Islet of Langerhans (tissue), 1 donor: ENCODE measurements around the gene RASL12.
"Not testable (repeated sequence)": the region's sequence is repeated elsewhere in the genome, so short reads cannot be mapped to it uniquely, and the experiment has no call there.

ENCODE experiments used
- FAIRE-seq: peaks from one replicate; lab custom pipeline; 2011; peaks lifted over from hg19 to GRCh38; lab: Jason Lieb, UNC

The RASL12 gene

GRCh38 chr15:65091946-65092770, 24.4 kb upstream of the RASL12 start:
- no peak for FAIRE-seq

- FAIRE-seq = no peak
Observed at GRCh38 chr15:65089206-65089824, 21.5 kb upstream of the RASL12 start.

- no peak for FAIRE-seq
Observed at GRCh38 chr15:65088643-65089021, 20.8 kb upstream of the RASL12 start.

GRCh38 chr15:65087873-65088642, 20.3 kb upstream of the RASL12 start:
- no peak for FAIRE-seq

GRCh38 chr15:65087411-65087810, 19.6 kb upstream of the RASL12 start:
- no peak for FAIRE-seq

GRCh38 chr15:65086680-65087111, 18.9 kb upstream of the RASL12 start:
- FAIRE-seq = no peak

- FAIRE-seq = no peak
Observed at GRCh38 chr15:65085990-65086679, 18.3 kb upstream of the RASL12 start.

GRCh38 chr15:65085207-65085753, 17.5 kb upstream of the RASL12 start:
- no peak for FAIRE-seq

- no peak for FAIRE-seq
Observed at GRCh38 chr15:65084500-65085206, 16.9 kb upstream of the RASL12 start.

GRCh38 chr15:65083262-65083701, 15.5 kb upstream of the RASL12 start:
- FAIRE-seq = no peak

- FAIRE-seq = no peak
Observed at GRCh38 chr15:65082303-65082953, 14.6 kb upstream of the RASL12 start.

GRCh38 chr15:65081758-65082157, 14.0 kb upstream of the RASL12 start:
- no peak for FAIRE-seq

- no peak for FAIRE-seq
Observed at GRCh38 chr15:65081270-65081669, 13.5 kb upstream of the RASL12 start.

GRCh38 chr15:65079580-65079979, 11.8 kb upstream of the RASL12 start:
- FAIRE-seq = no peak

- FAIRE-seq = no peak
Observed at GRCh38 chr15:65077981-65078352, 10.2 kb upstream of the RASL12 start.

GRCh38 chr15:65077291-65077980, 9.6 kb upstream of the RASL12 start:
- no peak for FAIRE-seq

GRCh38 chr15:65076486-65077290, 8.9 kb upstream of the RASL12 start, which contains the start of gene KBTBD13:
Gene KBTBD13 (plus strand): TSS chr15:65076746. CDS start chr15:65076816, 70 bp downstream.
- no peak for FAIRE-seq

- FAIRE-seq = not testable (repeated sequence)
Observed at GRCh38 chr15:65075607-65076395, 8.0 kb upstream of the RASL12 start.
